Stomach (tissue), 9 donors: ENCODE data around the gene SPATA31E1. TPM values are rescaled to one million over a fixed set of nuclear protein-coding genes. Genes with fewer than 3 reads are reported as not detected.

ENCODE experiments used
- DNase-seq, 2 donors: peaks; one replicate each; pipeline versions ENCODE4 v3.0.0 to v3.0.0-alpha.2; 2013 to 2019
- H3K27ac ChIP-seq, 5 donors: fragments of 200-600 bp in 4 of 5; sonication (generic) in 4 of 5; one replicate each; pipeline ENCODE4 v1.5.1; 2013 to 2019; ENCODE audit warnings: mild to moderate bottlenecking in 1 of 5, moderate library complexity in 1 of 5
- H3K27me3 ChIP-seq, 3 donors: fragments of 200-600 bp; sonication (generic); one replicate each; pipeline ENCODE4 v1.5.1; 2017 to 2019; ENCODE audit warnings: mixed run types in 1 of 3
- H3K36me3 ChIP-seq, 4 donors: fragments of 200-600 bp; sonication (generic); 1 replicate in 3 of 4; 2 replicates in 1 of 4; pipeline ENCODE4 v1.5.1; 2016 to 2019
- H3K4me1 ChIP-seq, 4 donors: fragments of 200-600 bp; sonication (generic); one replicate each; pipeline ENCODE4 v1.5.1; 2016 to 2019
- H3K4me3 ChIP-seq, 4 donors: fragments of 200-600 bp; sonication (generic) in 3 of 4; one replicate each; pipeline ENCODE4 v1.5.1; 2016 to 2019; ENCODE audit warnings: mild to moderate bottlenecking in 1 of 4
- H3K9me3 ChIP-seq, 4 donors: fragments of 200-600 bp; sonication (generic); one replicate each; pipeline ENCODE4 v1.5.1; 2016 to 2019
- EP300 ChIP-seq: sonication (generic); formaldehyde crosslinking; IDR thresholded peaks from one replicate; pipeline ENCODE4 v1.6.1; 2017; ENCODE audit warnings: antibody characterized with exemption
- POLR2A ChIP-seq, 4 donors: fragments of 450-650 bp; IDR thresholded peaks; one replicate each; pipeline ENCODE4 v1.6.1; 2016; ENCODE audit warnings: antibody characterized with exemption in 4 of 4, control low read depth in 2 of 4, mild to moderate bottlenecking in 1 of 4, moderate library complexity in 1 of 4
- POLR2AphosphoS5 ChIP-seq, 3 donors: sonication (generic); formaldehyde crosslinking; IDR thresholded peaks; one replicate each; pipeline ENCODE4 v1.6.1; 2016; ENCODE audit warnings: antibody characterized with exemption in 3 of 3
- WGBS, 5 donors: extraction: QIAGEN DNeasy Blood & Tissue Kit in 3 of 5; methylation state at CpG; one replicate each; pipeline versions ENCODE4 v1.1.5 to v1.1.7; 2013 to 2018; 5-methylcytosine and 5-hydroxymethylcytosine counted together
- intact Hi-C: fragments of 100-400 bp; cut with DNase I; formaldehyde crosslinking; loops from one replicate; pipeline ENCODE4 v1.15.1; 2023; ENCODE audit warnings: low total_unique reads
- polyA plus RNA-seq, 3 donors: library from polyadenylated mRNA; stranded (reverse); fragments of 200-250 nt; gene quantifications; one replicate each; pipeline ENCODE4 v1.2.3, GENCODE V29; 2013
- total RNA-seq, 5 donors: library from RNA; depleted of rRNA; stranded (reverse); fragments of >200 nt; gene quantifications; one replicate each; pipeline versions ENCODE4 v1.1.0 to v1.2.3, GENCODE V29; 2014 to 2016
- TF ChIP-seq, protein P1 (sequence below), 7 experiments: fragments of 450-650 bp in 4 of 7; fragments of 200-600 bp in 3 of 7; sonication (generic) in 3 of 7; IDR thresholded peaks; one replicate each; pipeline ENCODE4 v1.5.1; 2016 to 2019; ENCODE audit warnings: antibody characterized with exemption in 7 of 7, control low read depth in 2 of 7, mild to moderate bottlenecking in 1 of 7
- donor health status: healthy with polysubstance abuse.
- donor health status: Bipolar disorder and iron deficiency.
- donor health status: healthy.

Gene SPATA31E1
- total and polyA plus RNA-seq, 8 donors: not detected

DNA sequence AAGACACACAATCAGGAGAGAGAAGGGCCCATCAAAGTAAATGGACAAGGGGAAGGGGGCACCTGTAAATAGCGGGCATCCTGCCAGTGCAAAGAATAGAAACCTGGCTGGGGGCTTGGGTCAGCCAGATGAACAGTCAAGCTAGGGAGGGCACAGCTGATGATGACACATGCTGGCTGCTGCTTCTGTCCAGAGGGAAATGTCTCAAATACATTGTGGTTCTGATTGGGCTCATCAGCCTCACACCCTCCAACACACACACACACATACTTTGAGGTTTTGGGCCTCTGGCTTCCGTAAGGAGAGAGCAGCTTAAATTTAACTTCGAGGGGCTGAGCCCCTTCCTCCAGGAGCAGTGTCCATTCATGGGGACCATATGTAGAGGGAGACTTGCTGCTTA lies 27.6 kb upstream of the SPATA31E1 start:
- 82 to 91% (median 89%) methylated on average over 3 of the region's 3 CpGs for WGBS, 5 donors

DNA sequence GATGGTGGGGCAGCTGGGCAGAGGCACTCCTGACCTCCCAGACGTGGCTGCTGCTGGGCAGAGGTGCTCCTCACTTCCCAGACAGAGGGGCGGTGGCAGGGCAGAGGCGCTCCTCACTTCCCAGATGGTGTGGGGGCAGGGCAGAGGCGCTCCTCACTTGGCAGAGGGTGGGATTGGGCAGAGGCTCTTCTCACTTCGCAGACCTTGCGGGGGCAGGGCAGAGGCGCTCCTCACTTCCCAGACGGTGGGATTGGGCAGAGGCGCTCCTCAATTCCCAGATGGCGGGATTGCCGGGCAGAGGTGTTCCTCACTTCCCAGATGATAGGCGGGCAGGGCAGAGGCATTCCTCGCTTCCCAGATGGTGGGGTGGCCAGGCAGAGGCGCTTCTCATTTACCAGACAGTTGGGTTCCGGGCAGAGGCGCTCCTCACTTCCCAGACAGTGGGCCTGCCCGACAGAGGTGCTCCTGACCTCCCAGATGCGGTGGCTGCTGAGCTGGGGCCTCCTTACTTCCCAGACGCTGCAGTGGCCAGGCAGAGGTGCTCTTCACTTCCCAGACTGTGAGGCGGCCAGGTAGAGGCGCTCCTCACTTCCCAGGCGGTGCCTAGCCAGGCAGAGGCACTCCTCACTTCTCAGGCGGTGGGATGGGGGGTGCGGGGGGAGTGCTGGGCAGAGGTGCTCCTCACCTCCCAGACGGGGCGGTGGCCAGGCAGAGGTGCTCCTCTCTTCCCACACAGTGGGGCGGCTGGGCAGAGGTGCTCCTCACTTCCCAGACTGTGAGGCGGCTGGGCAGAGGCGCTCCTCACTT lies 25.3 kb upstream of the SPATA31E1 start:
- no peaks in the 10 kb centered on the region for H3K4me1 ChIP-seq
- no peak overlapping the region for H3K27ac ChIP-seq
- H3K9me3 ChIP-seq: peaks cover 0 to 19% (median 17%) of the 10 kb centered on the region in 4 donors
- no peak for DNase-seq
- WGBS, 5 donors: 70 to 94% (median 88%) methylated on average over 24 to 29 of the region's 29 CpGs
- intact Hi-C loops: no loop called here
- H3K27me3 ChIP-seq: no peaks in the 10 kb centered on the region
- TF ChIP-seq, protein P1, sequence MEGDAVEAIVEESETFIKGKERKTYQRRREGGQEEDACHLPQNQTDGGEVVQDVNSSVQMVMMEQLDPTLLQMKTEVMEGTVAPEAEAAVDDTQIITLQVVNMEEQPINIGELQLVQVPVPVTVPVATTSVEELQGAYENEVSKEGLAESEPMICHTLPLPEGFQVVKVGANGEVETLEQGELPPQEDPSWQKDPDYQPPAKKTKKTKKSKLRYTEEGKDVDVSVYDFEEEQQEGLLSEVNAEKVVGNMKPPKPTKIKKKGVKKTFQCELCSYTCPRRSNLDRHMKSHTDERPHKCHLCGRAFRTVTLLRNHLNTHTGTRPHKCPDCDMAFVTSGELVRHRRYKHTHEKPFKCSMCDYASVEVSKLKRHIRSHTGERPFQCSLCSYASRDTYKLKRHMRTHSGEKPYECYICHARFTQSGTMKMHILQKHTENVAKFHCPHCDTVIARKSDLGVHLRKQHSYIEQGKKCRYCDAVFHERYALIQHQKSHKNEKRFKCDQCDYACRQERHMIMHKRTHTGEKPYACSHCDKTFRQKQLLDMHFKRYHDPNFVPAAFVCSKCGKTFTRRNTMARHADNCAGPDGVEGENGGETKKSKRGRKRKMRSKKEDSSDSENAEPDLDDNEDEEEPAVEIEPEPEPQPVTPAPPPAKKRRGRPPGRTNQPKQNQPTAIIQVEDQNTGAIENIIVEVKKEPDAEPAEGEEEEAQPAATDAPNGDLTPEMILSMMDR (IDR thresholded peaks at IDR 0.05): no peak
- no peak for TF ChIP-seq POLR2A (IDR thresholded peaks at IDR 0.05)
- TF ChIP-seq POLR2AphosphoS5 (IDR thresholded peaks at IDR 0.05): no peak
- no peak for TF ChIP-seq EP300
- H3K4me3 ChIP-seq: no peak overlapping the region
- no peaks in the 10 kb centered on the region for H3K36me3 ChIP-seq

More for the DNA sequence above, 27.6 kb upstream of the SPATA31E1 start:
- no peak for TF ChIP-seq POLR2A (IDR thresholded peaks at IDR 0.05)
- TF ChIP-seq, protein P1 (IDR thresholded peaks at IDR 0.05): no peak
- no peak for TF ChIP-seq POLR2AphosphoS5 (IDR thresholded peaks at IDR 0.05)
- TF ChIP-seq EP300: no peak
- H3K27me3 ChIP-seq: no peaks in the 10 kb centered on the region
- no peak overlapping the region for H3K4me3 ChIP-seq
- intact Hi-C loops: no loop called here
- H3K36me3 ChIP-seq: no peaks in the 10 kb centered on the region
- no peaks in the 10 kb centered on the region for H3K4me1 ChIP-seq
- H3K27ac ChIP-seq: no peak overlapping the region
- H3K9me3 ChIP-seq: peaks cover 0 to 12% (median 8%) of the 10 kb centered on the region in 4 donors
- no peak for DNase-seq

DNA sequence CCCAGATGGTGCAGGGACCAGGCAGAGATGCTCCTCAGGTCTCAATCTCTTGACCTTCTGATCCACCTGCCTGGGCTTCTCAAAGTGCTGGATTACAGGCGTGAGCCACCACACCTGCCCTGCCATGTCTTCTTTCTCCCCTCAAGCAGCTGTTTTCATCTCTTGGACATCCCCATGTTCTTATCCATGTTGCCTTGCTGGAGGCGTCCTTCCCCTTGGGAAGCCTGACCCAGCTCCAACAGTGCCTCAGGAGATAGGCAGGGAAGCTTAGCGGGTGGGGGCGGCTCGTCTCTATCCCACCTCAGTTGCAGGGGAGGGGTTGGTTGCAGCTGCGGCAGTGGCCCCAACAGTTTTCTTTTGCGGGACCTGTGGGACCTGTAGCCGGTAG lies 24.7 kb upstream of the SPATA31E1 start:
- H3K4me1 ChIP-seq: no peaks in the 10 kb centered on the region
- DNase-seq: no peak
- H3K27me3 ChIP-seq: no peaks in the 10 kb centered on the region
- 95 to 98% (median 96%) methylated on average over 5 to 8 of the region's 8 CpGs for WGBS, 5 donors
- no peak overlapping the region for H3K27ac ChIP-seq
- H3K9me3 ChIP-seq: peaks cover 0 to 19% (median 17%) of the 10 kb centered on the region in 4 donors
- H3K36me3 ChIP-seq: no peaks in the 10 kb centered on the region
- H3K4me3 ChIP-seq: no peak overlapping the region
- intact Hi-C loops: no loop called here
- no peak for TF ChIP-seq POLR2A (IDR thresholded peaks at IDR 0.05)
- TF ChIP-seq, protein P1 (IDR thresholded peaks at IDR 0.05): no peak
- no peak for TF ChIP-seq EP300
- TF ChIP-seq POLR2AphosphoS5 (IDR thresholded peaks at IDR 0.05): no peak

GRCh38 chr9:87859137-87859536 lies 23.5 kb upstream of the SPATA31E1 start:
- H3K4me1 ChIP-seq: no peaks in the 10 kb centered on the region
- no peaks in the 10 kb centered on the region for H3K36me3 ChIP-seq
- H3K4me3 ChIP-seq: no peak overlapping the region
- no peak overlapping the region for H3K27ac ChIP-seq
- intact Hi-C loops: no loop called here
- WGBS, 5 donors: 83 to 98% (median 94%) methylated on average over 26 to 27 of the region's 27 CpGs
- H3K9me3 ChIP-seq: peaks cover 0 to 19% (median 17%) of the 10 kb centered on the region in 4 donors
- TF ChIP-seq POLR2AphosphoS5 (IDR thresholded peaks at IDR 0.05) (no peak), POLR2A (IDR thresholded peaks at IDR 0.05) (no peak), EP300 (no peak)
- TF ChIP-seq, protein P1 (IDR thresholded peaks at IDR 0.05): no peak
- no peak for DNase-seq
- H3K27me3 ChIP-seq: no peaks in the 10 kb centered on the region
